NCI-H1105 treated with DMSO at 0.1 percent for 48 hours (cell line): ENCODE results near the gene PDE9A.
"Not testable (repeated sequence)": the region's sequence is repeated elsewhere in the genome, so short reads cannot be mapped to it uniquely, and the experiment has no call there.

Source experiments
- DNase-seq: peaks from one replicate; lab custom pipeline; 2025; lab: John Stamatoyannopoulos, UW

The PDE9A gene

GRCh38 chr21:42624095-42624790 lies 29.2 kb upstream of the PDE9A start:
- no peak for DNase-seq

GRCh38 chr21:42624936-42625335 lies 28.5 kb upstream of the PDE9A start:
- DNase-seq: no peak

GRCh38 chr21:42626171-42626570 lies 27.2 kb upstream of the PDE9A start:
- no peak for DNase-seq

DNA sequence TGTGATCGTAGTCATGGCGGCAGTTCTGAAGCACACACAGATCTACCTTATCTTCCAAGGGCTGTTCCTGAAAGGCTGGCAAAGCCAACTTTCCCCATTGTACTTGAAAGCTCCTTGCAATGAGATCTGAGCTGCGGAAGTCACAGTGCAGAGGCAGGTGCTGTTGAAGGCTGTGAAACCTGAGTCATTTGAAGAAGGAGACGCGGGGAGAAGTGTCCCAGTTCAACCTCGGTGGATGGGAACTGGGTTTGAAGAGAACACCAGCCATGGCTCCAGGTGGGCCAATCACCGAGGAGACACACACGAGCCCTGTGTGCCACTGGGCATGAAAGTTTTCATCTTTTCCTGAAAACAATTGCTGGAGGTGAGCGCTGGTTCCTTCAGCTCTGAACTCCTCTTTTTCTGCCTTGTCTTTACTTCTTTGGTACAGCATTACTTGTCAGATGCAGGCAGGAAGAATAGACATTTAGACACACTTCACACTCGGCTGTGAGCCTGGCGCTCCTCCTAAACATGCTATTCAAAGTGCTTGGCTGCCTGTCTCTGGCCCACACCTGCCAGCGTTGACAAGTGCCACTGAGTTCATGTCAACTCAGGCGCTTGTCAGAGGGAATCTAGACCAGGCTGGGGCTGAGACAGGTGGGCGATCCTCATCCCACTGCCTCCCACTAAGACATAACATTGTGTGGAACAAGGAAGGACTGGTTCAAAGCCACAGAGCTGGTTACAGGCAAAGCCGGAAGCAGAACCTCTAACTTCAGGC lies 25.7 kb upstream of the PDE9A start:
- DNase-seq: peak; percentile 19

DNA sequence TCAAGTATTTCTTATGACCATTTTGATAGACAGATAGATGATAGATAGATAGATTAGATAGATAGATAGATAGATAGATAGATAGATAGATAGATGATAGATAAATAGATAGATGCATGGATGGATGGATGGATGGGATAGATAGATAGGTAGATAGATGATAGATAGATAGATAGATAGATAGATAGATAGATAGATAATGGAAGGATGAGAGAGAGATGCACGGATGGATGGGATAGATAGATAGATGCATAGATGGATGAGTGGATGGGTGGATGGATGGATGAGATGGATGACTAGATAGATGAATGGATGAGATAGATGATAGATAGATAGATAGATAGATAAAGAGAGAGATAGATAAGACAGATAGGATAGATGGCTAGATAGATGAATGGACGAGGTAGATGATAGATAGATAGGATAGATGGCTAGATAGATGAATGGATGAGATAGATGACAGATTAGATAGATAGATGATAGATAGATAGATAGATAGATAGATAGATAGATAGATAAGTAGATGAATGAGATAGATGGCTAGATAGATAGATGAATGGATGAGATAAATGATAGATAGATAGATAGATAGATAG lies 24.9 kb upstream of the PDE9A start:
- DNase-seq: not testable (repeated sequence)

GRCh38 chr21:42629933-42630589 lies 23.4 kb upstream of the PDE9A start:
- DNase-seq: no peak

DNA sequence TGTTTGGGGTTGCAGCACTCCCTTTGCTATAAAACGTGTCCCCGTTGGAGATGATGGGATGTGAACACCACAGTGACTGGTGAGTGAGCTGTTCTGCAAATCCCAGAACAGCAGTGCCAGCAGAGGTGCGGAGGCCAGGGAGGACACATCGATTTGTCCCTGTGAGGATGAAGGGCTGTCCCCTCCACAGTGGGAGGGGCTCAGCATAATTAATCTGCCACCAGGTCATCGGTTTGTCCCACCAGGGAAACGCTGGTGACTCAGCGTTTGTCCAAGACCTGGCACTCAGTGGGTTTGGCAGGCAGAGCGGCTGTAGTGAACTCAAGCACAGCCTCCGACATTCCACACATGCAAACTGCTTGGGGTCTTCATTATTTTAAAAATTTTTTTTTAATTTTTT lies 22.8 kb upstream of the PDE9A start:
- no peak for DNase-seq

DNA sequence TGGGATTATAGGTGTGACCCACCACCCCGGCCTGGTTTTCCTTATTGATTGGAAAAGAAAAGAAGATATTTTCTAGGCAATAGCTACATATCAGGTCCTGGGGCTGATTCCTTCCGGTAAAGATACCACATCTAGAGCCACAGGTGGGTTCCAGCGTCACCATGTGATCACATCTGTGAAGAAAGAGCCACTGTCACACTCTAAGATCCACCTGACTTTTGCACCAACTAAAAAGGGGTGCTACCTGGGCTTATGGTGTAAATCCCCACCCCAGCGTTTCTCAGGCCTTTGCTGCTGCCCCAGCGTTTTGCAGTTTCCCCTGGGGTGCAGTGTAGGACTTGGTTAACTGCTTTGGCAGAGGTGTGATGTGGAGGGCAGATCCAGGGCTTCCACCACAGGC lies 22.3 kb upstream of the PDE9A start:
- no peak for DNase-seq

DNA sequence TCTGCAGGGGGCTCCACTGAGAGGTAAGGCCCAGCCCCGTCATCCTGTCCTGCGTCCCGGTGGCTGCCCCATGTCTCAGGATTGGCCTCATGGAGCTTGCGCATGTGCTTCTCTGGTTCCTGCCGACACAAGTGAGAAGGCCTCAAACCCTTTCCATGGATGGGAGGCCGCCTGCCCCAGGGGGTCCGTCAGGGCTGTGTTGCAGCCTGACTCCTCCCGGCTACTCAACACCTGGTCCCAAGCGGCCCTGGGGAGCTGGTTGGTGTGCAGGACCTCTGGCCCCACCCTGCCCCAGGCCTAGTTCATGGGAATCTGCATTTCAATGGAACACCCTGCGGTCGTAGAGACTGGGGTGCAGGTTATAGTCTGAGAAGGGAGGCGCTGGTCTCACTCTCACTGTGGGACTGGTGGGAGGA lies 21.1 kb upstream of the PDE9A start:
- DNase-seq: no peak

DNA sequence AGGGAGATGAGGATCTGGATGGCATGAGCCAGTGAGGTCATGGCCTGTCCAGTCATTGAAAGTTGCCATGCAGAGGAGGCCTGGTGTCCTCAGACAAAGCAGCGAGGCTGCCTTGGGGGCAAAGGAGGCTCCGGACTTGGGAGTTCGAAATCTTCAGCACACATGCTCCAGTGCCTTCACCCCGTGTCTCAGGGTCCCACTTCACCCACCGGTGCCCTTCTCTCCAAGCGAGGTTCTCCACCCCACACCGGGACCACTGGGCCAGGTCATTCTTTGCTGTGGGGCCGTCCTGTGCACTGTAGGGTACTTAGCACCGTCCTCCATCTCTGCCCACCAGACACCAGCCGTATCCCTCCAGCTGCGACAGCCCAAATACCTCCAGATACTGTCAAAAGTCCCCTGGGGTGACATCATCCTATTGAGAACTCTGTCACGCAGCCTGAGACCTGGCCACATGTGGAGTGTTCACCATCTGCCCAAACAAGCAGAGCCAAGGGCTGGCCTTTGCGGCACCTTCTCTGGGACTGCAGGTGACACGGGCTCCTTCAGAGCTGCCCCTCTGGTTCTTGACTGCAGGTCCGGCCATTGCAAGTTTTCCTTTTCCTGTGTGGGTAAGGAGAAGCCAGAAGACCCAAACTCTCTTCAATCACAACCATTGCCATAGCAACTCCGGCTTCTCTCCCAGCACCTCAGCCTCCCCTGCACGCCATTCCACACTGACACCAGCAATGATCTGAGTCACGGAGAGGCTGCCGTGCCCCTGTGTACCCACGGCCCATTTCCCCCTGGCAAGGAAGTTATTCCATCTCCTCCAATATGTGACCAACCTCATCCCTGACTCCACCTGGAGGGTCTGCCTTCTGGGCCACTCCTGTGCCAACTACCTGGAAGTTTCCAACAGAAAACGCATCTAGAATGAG lies 20.4 kb upstream of the PDE9A start:
- no peak for DNase-seq

DNA sequence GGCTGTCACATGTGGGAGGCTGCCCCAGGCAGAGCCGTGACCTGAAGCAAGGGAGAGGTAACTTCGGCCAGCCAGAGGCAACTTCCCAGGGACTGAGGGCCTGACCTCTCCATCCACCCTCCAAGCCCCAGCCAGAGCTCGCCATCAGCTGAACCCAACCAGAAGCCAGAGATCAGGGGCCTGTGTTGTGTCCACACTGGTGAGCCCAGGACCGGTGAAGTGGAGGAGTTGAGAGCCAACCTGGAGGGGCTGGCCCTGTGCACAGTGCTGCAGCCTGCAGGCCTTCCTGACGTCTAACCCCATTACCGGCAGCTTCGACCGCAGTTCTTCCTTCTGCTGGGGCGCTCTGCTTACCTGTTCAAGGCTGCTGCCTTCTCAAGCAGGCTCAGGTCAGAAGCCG lies 19.6 kb upstream of the PDE9A start:
- DNase-seq: no peak

DNA sequence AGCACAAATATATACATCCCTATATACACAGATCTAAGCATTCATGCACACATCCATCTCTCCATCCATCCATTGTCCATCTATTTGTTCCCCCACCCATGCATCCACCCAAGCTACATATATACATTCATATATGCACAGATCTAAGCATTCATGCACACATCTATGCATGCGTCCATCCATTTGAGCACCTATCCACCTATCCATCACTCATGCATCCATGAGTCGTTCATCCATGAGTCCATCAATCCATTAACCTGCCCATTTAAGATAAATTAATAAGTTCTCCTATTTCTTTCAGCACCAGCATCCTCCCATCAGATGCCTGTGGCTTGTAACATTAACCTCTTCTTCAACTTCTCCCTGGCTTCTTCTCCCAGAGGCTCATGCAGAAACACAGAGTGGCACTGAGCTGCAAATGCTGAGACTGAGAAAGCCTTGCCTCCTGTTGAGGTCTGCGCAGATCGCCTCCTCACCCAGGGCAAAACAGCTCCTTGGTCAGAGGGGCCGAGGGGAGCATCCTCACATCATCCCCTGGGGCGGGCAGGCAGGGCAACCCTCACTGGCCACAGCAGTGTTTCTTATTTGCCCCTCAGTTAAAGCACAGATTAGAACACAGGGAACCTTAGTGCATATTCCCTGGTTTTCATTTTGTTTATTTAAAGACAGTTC lies 17.4 kb upstream of the PDE9A start:
- no peak for DNase-seq

DNA sequence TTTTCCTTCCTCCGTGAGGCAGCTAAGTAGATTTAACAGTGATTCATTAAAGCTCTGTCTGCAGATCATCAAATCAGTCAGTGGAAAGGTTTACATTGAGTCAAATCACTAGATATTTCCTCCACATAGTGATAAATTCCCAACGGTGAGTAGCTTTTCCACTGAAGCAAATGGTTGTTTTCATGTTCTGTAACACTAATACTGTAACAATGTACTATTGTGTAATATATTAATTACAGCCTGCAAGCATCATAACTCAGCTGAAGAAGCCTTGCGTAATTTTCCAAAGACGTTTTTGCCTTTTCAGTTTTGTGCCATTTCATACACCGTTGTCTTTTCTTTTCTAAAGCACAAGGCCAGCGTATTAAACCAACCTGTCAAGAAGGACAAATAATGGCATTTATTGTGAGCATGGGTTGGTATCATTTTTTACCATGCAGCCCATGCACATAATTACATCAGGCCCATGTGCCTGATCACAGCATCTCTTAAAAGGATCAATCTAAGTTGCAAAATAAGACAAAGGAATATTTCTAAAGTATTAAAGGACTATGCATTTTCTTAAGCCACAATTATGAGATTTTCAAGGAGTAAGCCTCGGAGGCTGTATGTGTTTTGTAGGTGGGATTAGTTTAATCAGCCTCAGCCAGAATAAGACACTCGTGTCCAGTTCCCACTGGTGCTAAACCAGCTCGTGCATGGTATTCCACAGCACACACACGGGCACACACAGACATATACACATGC lies 16.7 kb upstream of the PDE9A start:
- no peak for DNase-seq

GRCh38 chr21:42637267-42638041 lies 16.0 kb upstream of the PDE9A start:
- no peak for DNase-seq

DNA sequence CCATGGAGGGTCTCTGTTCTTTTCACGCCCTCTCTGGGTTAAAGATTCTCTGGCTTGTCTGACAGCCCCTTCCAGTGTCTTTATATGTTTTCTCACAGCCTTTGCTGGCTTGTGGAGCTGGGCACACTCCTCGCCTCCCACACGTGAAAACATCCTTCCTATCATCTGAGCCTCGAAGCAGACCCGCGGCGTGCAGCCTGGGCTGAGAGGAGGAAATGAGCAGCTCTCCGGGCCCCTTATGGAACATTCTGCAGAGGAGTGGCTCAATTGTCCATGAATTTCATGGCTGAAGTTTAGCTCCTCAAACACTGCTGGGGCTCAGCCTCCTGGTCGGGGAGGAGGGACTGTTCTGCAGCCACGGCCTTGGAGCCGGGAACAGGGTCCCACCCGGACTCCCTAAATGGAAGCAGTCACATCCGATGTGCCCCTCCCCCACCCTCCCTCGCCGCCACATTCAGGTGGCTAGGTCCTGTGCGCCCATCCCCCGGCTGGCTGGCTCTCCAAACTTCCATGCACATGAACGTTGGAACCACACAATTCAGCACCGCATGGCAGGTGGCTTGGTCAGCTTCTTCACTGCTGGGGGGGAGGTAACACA lies 15.1 kb upstream of the PDE9A start:
- no peak for DNase-seq

- no peak for DNase-seq
Observed at GRCh38 chr21:42639646-42640152, 13.7 kb upstream of the PDE9A start.

GRCh38 chr21:42640486-42640885 lies 12.9 kb upstream of the PDE9A start:
- DNase-seq: no peak

DNA sequence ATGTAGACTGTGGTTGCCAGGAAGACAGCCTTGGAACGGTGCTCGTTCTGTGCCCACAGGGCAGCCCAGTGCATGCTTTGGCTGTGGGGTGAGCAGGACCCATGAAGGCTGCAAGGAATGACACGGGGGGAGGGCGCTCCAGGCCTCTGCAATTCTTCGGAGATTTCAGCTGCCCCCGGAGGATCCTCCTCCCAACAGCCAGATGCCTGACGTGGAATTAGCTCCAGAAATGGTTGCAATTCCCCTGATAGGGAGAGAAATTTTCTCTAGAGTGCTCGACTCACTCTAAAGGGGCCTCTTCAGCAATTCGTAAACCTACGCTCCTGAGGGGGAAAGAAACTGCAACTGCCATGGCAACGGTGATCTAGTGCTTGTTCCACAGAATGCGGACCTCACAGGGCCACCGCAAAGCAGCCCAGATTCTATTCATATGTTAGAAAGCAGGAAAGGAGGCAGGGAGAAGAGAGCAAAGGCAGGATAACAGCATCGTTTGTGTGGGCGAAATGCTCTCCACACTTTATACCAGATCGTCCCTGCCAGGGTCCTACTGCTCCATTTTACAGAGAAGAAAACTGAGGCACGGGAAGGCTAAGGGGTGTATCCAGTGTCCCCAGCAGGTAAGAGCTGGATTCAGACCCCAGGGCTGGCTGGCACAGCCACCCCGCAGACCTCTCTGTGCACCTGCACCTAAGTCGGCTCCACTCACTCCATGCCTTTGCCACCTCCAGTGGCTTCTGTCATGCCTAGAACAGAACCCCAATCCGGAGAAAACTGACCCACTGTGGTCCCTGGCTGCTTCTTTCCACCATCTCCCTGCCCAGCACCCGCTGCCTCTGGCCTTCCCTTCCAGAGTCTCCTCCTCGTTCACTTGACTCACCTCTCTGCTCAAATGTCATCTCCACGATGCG lies 11.9 kb upstream of the PDE9A start:
- no peak for DNase-seq
